ENCODE data around the gene ACSF2.

GRCh38 chr17:50461550-50462132 is 35.6 kb downstream of the ACSF2 start:
- TF ChIP-seq CTCF (conservative IDR thresholded peaks at IDR 0.05) = no peak
- no peak for TF ChIP-seq ZFX (IDR thresholded peaks at IDR 0.05)
